HepG2 (cell line): ENCODE measurements around the gene G6PC3. TPM values are rescaled to one million over a fixed set of nuclear protein-coding genes. Genes with fewer than 3 reads are reported as not detected.
A peak's percentile ranks its signal among the peaks of the same experiment; 100 is the strongest.

Experiments
- ARNTL ChIP-seq: sonication (generic); formaldehyde crosslinking; IDR thresholded peaks from 2 replicates; pipeline ENCODE4 v1.4.0; 2020; ENCODE audit warnings: mild to moderate bottlenecking, missing genetic modification reagents
- CSRNP2 ChIP-seq: sonication (generic); formaldehyde crosslinking; conservative IDR thresholded peaks from 2 replicates; pipeline ENCODE4 v1.8.0; 2022; ENCODE audit warnings: low read depth, missing genetic modification reagents
- DBP ChIP-seq: sonication (generic); formaldehyde crosslinking; IDR thresholded peaks from 2 replicates; pipeline ENCODE4 v1.4.0; 2020; ENCODE audit warnings: missing genetic modification reagents; ENCODE audit errors: not compliant biosample characterization
- DR1 ChIP-seq: sonication (generic); formaldehyde crosslinking; IDR thresholded peaks from 2 replicates; pipeline ENCODE4 v1.8.0; 2021; ENCODE audit warnings: mild to moderate bottlenecking, missing genetic modification reagents, inconsistent platforms
- ETS1 ChIP-seq: sonication (generic); formaldehyde crosslinking; IDR thresholded peaks from 2 replicates; pipeline ENCODE4 v1.4.0; 2020; ENCODE audit warnings: missing genetic modification reagents
- HBP1 ChIP-seq: IDR thresholded peaks from 2 replicates; pipeline ENCODE4 v1.6.1; 2016; ENCODE audit warnings: low read depth, control low read depth
- HDAC2 ChIP-seq: sonication (generic); formaldehyde crosslinking; IDR thresholded peaks from 2 replicates; pipeline ENCODE4 v1.4.0; 2020; ENCODE audit warnings: missing genetic modification reagents
- HOMEZ ChIP-seq: IDR thresholded peaks from 2 replicates; pipeline ENCODE4 v1.6.1; 2016; ENCODE audit warnings: low read depth
- KLF11 ChIP-seq: IDR thresholded peaks from 2 replicates; pipeline ENCODE4 v1.6.1; 2016; ENCODE audit warnings: missing compliant biosample characterization
- KMT2A ChIP-seq: sonication (generic); formaldehyde crosslinking; IDR thresholded peaks from 2 replicates; pipeline ENCODE4 v1.4.0; 2020; ENCODE audit warnings: missing genetic modification reagents
- MTF1 ChIP-seq: sonication (generic); formaldehyde crosslinking; IDR thresholded peaks from 2 replicates; pipeline ENCODE4 v1.5.0; 2020; ENCODE audit warnings: missing genetic modification reagents
- POGK ChIP-seq: sonication (generic); formaldehyde crosslinking; conservative IDR thresholded peaks from 2 replicates; pipeline ENCODE4 v1.8.0; 2022; ENCODE audit warnings: mild to moderate bottlenecking, moderate library complexity, missing genetic modification reagents
- POLR2AphosphoS2 ChIP-seq: IDR thresholded peaks from 2 replicates; pipeline ENCODE4 v1.6.1; 2011; ENCODE audit warnings: low read depth, low read length, improper control_type of control experiment
- PRMT3 ChIP-seq: sonication (generic); formaldehyde crosslinking; IDR thresholded peaks from 2 replicates; pipeline ENCODE4 v1.8.1; 2022; ENCODE audit warnings: low read depth, mild to moderate bottlenecking, moderate library complexity, missing genetic modification reagents, borderline replicate concordance
- ZNF577 ChIP-seq: sonication (generic); formaldehyde crosslinking; IDR thresholded peaks from 2 replicates; pipeline ENCODE4 v1.4.0; 2020; ENCODE audit warnings: mild to moderate bottlenecking, low read depth, missing genetic modification reagents, borderline replicate concordance
- ZNF672 ChIP-seq: sonication (generic); formaldehyde crosslinking; IDR thresholded peaks from 2 replicates; pipeline ENCODE4 v1.8.1; 2022; ENCODE audit warnings: missing genetic modification reagents
- ZNF749 ChIP-seq: sonication (generic); formaldehyde crosslinking; IDR thresholded peaks from 2 replicates; pipeline ENCODE4 v1.8.0; 2022; ENCODE audit warnings: mild to moderate bottlenecking, missing genetic modification reagents, moderate library complexity, borderline replicate concordance
- ZSCAN25 ChIP-seq: sonication (generic); formaldehyde crosslinking; IDR thresholded peaks from 2 replicates; pipeline ENCODE4 v1.8.0; 2022; ENCODE audit warnings: mild to moderate bottlenecking, missing genetic modification reagents
- polyA plus RNA-seq, 8 experiments: library from polyadenylated mRNA; depleted of rRNA in 3 of 8; stranded (reverse) in 7 of 8; unstranded in 1 of 8; fragments of >200 nt; fragmentation: Illumina TruSeq in 4 of 8; extraction: Trizol in 4 of 8; gene quantifications; 2 replicates each; pipeline versions ENCODE4 v1.2.1 to v1.2.3, GENCODE V29; 2011 to 2016; ENCODE audit warnings: low read depth in 4 of 8, missing spikeins in 1 of 8, mixed read lengths in 1 of 8; ENCODE audit not compliant: insufficient read depth in 1 of 8
- total RNA-seq, 5 experiments: library from RNA; depleted of rRNA; stranded (reverse); fragments of >200 nt; fragmentation: Illumina TruSeq; extraction: Trizol; gene quantifications; 2 replicates each; pipeline ENCODE4 v1.2.3, GENCODE V29; 2016; ENCODE audit warnings: low read depth in 1 of 5

G6PC3 gene
- total and polyA plus RNA-seq, 2 of the 13 experiments (the other 11 are each of a cell fraction or from before 2014, with no cell fraction given), result 38.5 to 75.8 TPM

- TF ChIP-seq ETS1 (CRISPR knock-in tag) (no peak), POGK (CRISPR knock-in tag) (peak; percentile 91), ZSCAN25 (peak; percentile 93), PRMT3 (CRISPR knock-in tag) (no peak), ARNTL (CRISPR knock-in tag) (peak; percentile 60; the same call in 1 of the 2 replicates), HBP1 (CRISPR knock-in tag) (peak; percentile 78; the same call in 1 of the 2 replicates), MTF1 (CRISPR knock-in tag) (no peak), HOMEZ (CRISPR knock-in tag) (peak; percentile 25; the same call in 1 of the 2 replicates), ZNF749 (CRISPR knock-in tag) (peak; percentile 17; the same call in 1 of the 2 replicates), HDAC2 (peak; percentile 76; the same call in 1 of the 2 replicates), KLF11 (CRISPR knock-in tag) (peak; percentile 96), DR1 (CRISPR knock-in tag) (0 out of 2 replicates have a peak, but pooled peaks have one; percentile 64), ZNF672 (CRISPR knock-in tag) (no peak), KMT2A (CRISPR knock-in tag) (peak; percentile 63; the same call in 1 of the 2 replicates), ZNF577 (CRISPR knock-in tag) (no peak; the same call in 1 of the 2 replicates), CSRNP2 (CRISPR knock-in tag) (no peak), DBP (CRISPR knock-in tag) (no peak), POLR2AphosphoS2 (no peak)
These were observed 53.0 kb downstream of the G6PC3 start, which contains the start of gene HDAC5 (continued) for GRCh38 chr17:44123356-44124117.
